Fibroblast of skin of right quadriceps (primary cell): ENCODE data around the gene PGK1.
"Not testable (repeated sequence)": the region's sequence is repeated elsewhere in the genome, so short reads cannot be mapped to it uniquely, and the experiment has no call there.

Experiments used
- DNase-seq: peaks from one replicate; pipeline ENCODE4 v3.0.0-alpha.2; 2013

Gene PGK1

GRCh38 chrX:78116766-78117165, 12.7 kb downstream of the PGK1 start:
- DNase-seq: no peak

- DNase-seq: no peak
Observed at GRCh38 chrX:78118628-78119027, 14.6 kb downstream of the PGK1 start.

GRCh38 chrX:78119521-78120227, 15.6 kb downstream of the PGK1 start:
- DNase-seq: no peak

GRCh38 chrX:78123190-78123589, 19.1 kb downstream of the PGK1 start:
- peak; percentile 22 for DNase-seq

- no peak for DNase-seq
Observed at GRCh38 chrX:78124307-78124706, 20.3 kb downstream of the PGK1 start.

GRCh38 chrX:78125148-78125547, 21.1 kb downstream of the PGK1 start:
- DNase-seq: no peak

- DNase-seq: not testable (repeated sequence)
Observed at GRCh38 chrX:78125781-78126180, 21.7 kb downstream of the PGK1 start.

GRCh38 chrX:78129714-78130113, 25.7 kb downstream of the PGK1 start:
- DNase-seq: no peak

GRCh38 chrX:78130396-78130795, 26.3 kb downstream of the PGK1 start:
- no peak for DNase-seq

GRCh38 chrX:78131117-78131516, 27.1 kb downstream of the PGK1 start:
- DNase-seq: no peak

- no peak for DNase-seq
Observed at GRCh38 chrX:78133238-78133960, 29.4 kb downstream of the PGK1 start.

GRCh38 chrX:78139160-78140123, 35.4 kb downstream of the PGK1 start, which contains the start of gene TAF9B:
Gene TAF9B, minus strand, starts transcription at chrX:78139650. Its CDS starts 39 bp downstream, at chrX:78139611.
- DNase-seq: peak; percentile 77

- no peak for DNase-seq
Observed at GRCh38 chrX:78140206-78140605, 36.2 kb downstream of the PGK1 start.

- DNase-seq: not testable (repeated sequence)
Observed at GRCh38 chrX:78147002-78147540, 43.0 kb downstream of the PGK1 start.

- DNase-seq: not testable (repeated sequence)
Observed at GRCh38 chrX:78157373-78157772, 53.3 kb downstream of the PGK1 start.

- not testable (repeated sequence) for DNase-seq
Observed at GRCh38 chrX:78157846-78158245, 53.8 kb downstream of the PGK1 start.

GRCh38 chrX:78160711-78161110, 56.7 kb downstream of the PGK1 start:
- DNase-seq: not testable (repeated sequence)

- not testable (repeated sequence) for DNase-seq
Observed at GRCh38 chrX:78163175-78163574, 59.1 kb downstream of the PGK1 start.

GRCh38 chrX:78165425-78165824, 61.4 kb downstream of the PGK1 start:
- DNase-seq: no peak

GRCh38 chrX:78168065-78168464, 64.0 kb downstream of the PGK1 start:
- DNase-seq: no peak
